Gastroesophageal sphincter (tissue), 4 donors: ENCODE results near the gene LCE1E. TPM values are rescaled to one million over a fixed set of nuclear protein-coding genes. Genes with fewer than 3 reads are reported as not detected.

ENCODE experiments used
- ATAC-seq: fragments of 150-250 bp; one replicate; pipeline ENCODE4 v1.9.1; 2016; ENCODE audit warnings: mild to moderate bottlenecking, moderate library complexity
- H3K27ac ChIP-seq, 4 donors: fragments of 200-600 bp; sonication (generic) in 3 of 4; 1 replicate in 3 of 4; 2 replicates in 1 of 4; pipeline ENCODE4 v1.5.1; 2016 to 2019
- H3K27me3 ChIP-seq: fragments of 200-600 bp; sonication (generic); one replicate; pipeline ENCODE4 v1.5.1; 2019
- H3K36me3 ChIP-seq, 2 donors: fragments of 200-600 bp; sonication (generic); one replicate each; pipeline ENCODE4 v1.5.1; 2019; ENCODE audit warnings: control low read depth in 1 of 2
- H3K4me1 ChIP-seq, 3 donors: fragments of 200-600 bp; sonication (generic); 1 replicate in 2 of 3; 2 replicates in 1 of 3; pipeline ENCODE4 v1.5.1; 2016 to 2019; ENCODE audit warnings: control low read depth in 2 of 3
- H3K4me3 ChIP-seq, 2 donors: fragments of 200-600 bp; sonication (generic); one replicate each; pipeline ENCODE4 v1.5.1; 2019; ENCODE audit warnings: mild to moderate bottlenecking in 1 of 2, moderate library complexity in 1 of 2
- H3K9me3 ChIP-seq, 3 donors: fragments of 200-600 bp; sonication (generic); one replicate each; pipeline ENCODE4 v1.5.1; 2017 to 2019; ENCODE audit warnings: control low read depth in 2 of 3
- EP300 ChIP-seq: sonication (generic); formaldehyde crosslinking; IDR thresholded peaks from one replicate; pipeline ENCODE4 v1.6.1; 2017; ENCODE audit warnings: antibody characterized with exemption, mild to moderate bottlenecking
- POLR2A ChIP-seq, 2 donors: fragments of 450-650 bp; IDR thresholded peaks; one replicate each; pipeline ENCODE4 v1.6.1; 2017; ENCODE audit warnings: antibody characterized with exemption in 2 of 2, mild to moderate bottlenecking in 2 of 2, moderate library complexity in 1 of 2
- POLR2AphosphoS5 ChIP-seq: sonication (generic); formaldehyde crosslinking; IDR thresholded peaks from one replicate; pipeline ENCODE4 v1.6.1; 2017; ENCODE audit warnings: antibody characterized with exemption
- WGBS, 2 donors: methylation state at CpG; one replicate each; pipeline ENCODE4 v1.1.5; 2018; ENCODE audit warnings: low coverage in 1 of 2; 5-methylcytosine and 5-hydroxymethylcytosine counted together
- total RNA-seq, 4 donors: library from RNA; depleted of rRNA; stranded (reverse); fragments of >200 nt; gene quantifications; one replicate each; pipeline ENCODE4 v1.1.0, GENCODE V29; 2016
- TF ChIP-seq, protein P1 (sequence below), 4 experiments: fragments of 200-600 bp in 2 of 4; fragments of 450-650 bp in 2 of 4; sonication (generic) in 1 of 4; IDR thresholded peaks; one replicate each; pipeline ENCODE4 v1.5.1; 2017 to 2019; ENCODE audit warnings: antibody characterized with exemption in 4 of 4, mild to moderate bottlenecking in 2 of 4, moderate library complexity in 2 of 4

LCE1E gene
- total RNA-seq, 4 donors from 2014 or later, result 0.39 TPM; not detected in 3

DNA sequence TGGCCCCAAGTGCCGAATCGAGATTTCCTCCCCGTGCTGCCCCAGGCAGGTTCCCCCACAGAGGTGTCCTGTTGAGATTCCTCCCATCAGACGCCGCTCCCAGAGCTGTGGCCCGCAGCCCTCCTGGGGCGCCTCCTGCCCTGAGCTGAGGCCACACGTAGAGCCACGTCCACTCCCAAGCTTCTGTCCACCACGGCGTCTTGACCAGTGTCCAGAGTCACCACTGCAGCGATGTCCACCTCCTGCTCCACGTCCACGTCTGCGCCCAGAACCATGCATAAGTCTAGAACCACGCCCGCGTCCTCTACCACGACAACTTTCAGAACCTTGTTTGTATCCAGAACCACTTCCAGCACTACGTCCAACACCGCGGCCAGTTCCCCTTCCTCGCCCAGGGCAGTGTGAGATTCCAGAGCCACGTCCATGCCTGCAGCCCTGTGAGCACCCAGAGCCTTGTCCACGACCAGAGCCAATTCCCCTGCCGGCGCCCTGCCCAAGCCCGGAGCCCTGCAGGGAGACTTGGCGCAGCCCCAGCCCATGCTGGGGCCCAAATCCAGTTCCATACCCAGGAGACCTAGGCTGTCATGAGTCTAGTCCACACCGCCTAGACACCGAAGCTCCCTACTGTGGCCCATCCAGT is 25.4 kb upstream of the LCE1E start:
- ATAC-seq, result no peak
- H3K4me3 ChIP-seq, result no peak overlapping the region
- H3K27ac ChIP-seq, result no peak overlapping the region
- no peaks in the 10 kb centered on the region for H3K9me3 ChIP-seq
- H3K4me1 ChIP-seq, result no peaks in the 10 kb centered on the region
- H3K27me3 ChIP-seq, result no peaks in the 10 kb centered on the region
- TF ChIP-seq, protein P1, sequence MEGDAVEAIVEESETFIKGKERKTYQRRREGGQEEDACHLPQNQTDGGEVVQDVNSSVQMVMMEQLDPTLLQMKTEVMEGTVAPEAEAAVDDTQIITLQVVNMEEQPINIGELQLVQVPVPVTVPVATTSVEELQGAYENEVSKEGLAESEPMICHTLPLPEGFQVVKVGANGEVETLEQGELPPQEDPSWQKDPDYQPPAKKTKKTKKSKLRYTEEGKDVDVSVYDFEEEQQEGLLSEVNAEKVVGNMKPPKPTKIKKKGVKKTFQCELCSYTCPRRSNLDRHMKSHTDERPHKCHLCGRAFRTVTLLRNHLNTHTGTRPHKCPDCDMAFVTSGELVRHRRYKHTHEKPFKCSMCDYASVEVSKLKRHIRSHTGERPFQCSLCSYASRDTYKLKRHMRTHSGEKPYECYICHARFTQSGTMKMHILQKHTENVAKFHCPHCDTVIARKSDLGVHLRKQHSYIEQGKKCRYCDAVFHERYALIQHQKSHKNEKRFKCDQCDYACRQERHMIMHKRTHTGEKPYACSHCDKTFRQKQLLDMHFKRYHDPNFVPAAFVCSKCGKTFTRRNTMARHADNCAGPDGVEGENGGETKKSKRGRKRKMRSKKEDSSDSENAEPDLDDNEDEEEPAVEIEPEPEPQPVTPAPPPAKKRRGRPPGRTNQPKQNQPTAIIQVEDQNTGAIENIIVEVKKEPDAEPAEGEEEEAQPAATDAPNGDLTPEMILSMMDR (IDR thresholded peaks at IDR 0.05), result no peak
- TF ChIP-seq POLR2A (IDR thresholded peaks at IDR 0.05) (no peak), EP300 (no peak), POLR2AphosphoS5 (no peak)
- WGBS, 2 donors, result 96 to 100% methylated on average over 2 to 14 of the region's 31 CpGs
- no peaks in the 10 kb centered on the region for H3K36me3 ChIP-seq

- no peaks in the 10 kb centered on the region for H3K4me1 ChIP-seq
- no peak overlapping the region for H3K27ac ChIP-seq
- no peak for ATAC-seq
- H3K27me3 ChIP-seq, result no peaks in the 10 kb centered on the region
- TF ChIP-seq POLR2A (IDR thresholded peaks at IDR 0.05) (no peak), POLR2AphosphoS5 (no peak), EP300 (no peak)
- TF ChIP-seq, protein P1 (IDR thresholded peaks at IDR 0.05), result no peak
- H3K9me3 ChIP-seq, result no peaks in the 10 kb centered on the region
- 80 to 84% methylated on average over 1 to 3 of the region's 3 CpGs for WGBS, 2 donors
- no peaks in the 10 kb centered on the region for H3K36me3 ChIP-seq
- no peak overlapping the region for H3K4me3 ChIP-seq
Observed at GRCh38 chr1:152761609-152762213, 24.3 kb upstream of the LCE1E start.

DNA sequence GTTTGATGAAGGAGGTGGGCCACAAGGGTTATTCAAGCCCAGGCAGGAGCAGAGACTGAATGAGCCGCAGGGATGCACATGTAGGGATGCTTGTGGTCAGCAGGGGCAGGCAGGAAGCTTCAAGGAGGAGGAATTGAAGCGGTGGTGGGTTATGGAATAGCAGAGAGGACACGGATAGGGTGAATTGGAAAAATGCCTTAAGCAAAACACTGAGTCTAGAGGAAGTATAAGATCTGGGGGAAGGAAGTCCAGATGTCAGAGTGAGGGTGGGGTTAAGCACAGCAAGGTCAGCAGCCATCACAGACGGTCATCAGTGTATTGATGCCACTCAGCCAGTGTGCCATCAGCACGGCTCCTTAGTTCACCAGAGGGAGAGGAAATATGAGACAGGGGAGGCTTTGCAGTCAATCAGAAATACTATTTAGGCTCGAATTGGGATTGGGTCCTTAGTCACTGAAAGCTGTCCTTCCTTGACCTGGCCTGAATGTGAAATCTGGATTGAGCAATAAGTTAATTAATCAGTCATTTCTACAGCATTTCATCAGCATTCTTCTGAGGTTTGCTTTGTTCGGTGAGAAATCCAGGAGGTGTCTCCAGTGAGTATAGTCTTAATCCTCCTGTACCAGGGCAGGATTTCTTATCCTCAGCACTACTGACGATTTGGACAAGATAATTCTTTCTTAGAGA is 17.1 kb upstream of the LCE1E start:
- no peak overlapping the region for H3K4me3 ChIP-seq
- no peak for TF ChIP-seq POLR2A (IDR thresholded peaks at IDR 0.05)
- TF ChIP-seq EP300, result no peak
- no peak for TF ChIP-seq POLR2AphosphoS5
- TF ChIP-seq, protein P1 (IDR thresholded peaks at IDR 0.05), result no peak
- no peaks in the 10 kb centered on the region for H3K36me3 ChIP-seq
- no peaks in the 10 kb centered on the region for H3K27me3 ChIP-seq
- no peak overlapping the region for H3K27ac ChIP-seq
- no peak for ATAC-seq
- H3K9me3 ChIP-seq, result no peaks in the 10 kb centered on the region
- 53 to 55% methylated on average over 6 to 8 of the region's 8 CpGs for WGBS, 2 donors
- H3K4me1 ChIP-seq, result no peaks in the 10 kb centered on the region

GRCh38 chr1:152770411-152770810 is 15.6 kb upstream of the LCE1E start:
- no peak for TF ChIP-seq POLR2A (IDR thresholded peaks at IDR 0.05)
- TF ChIP-seq POLR2AphosphoS5, result no peak
- TF ChIP-seq EP300, result no peak
- TF ChIP-seq, protein P1 (IDR thresholded peaks at IDR 0.05), result no peak
- Histone ChIP-seq H3K27me3 (no peaks in the 10 kb centered on the region), H3K27ac (no peak overlapping the region), H3K9me3 (no peaks in the 10 kb centered on the region), H3K4me3 (no peak overlapping the region), H3K4me1 (no peaks in the 10 kb centered on the region), H3K36me3 (no peaks in the 10 kb centered on the region)
- ATAC-seq, result no peak
- WGBS, 2 donors, result 47 to 68% methylated on average over 1 of the region's 1 CpG
